ENCODE results near the gene HACD2.
"Not testable (repeated sequence)": the region's sequence is repeated elsewhere in the genome, so short reads cannot be mapped to it uniquely, and the experiment has no call there.

The HACD2 gene

GRCh38 chr3:123618076-123618708 lies 33.3 kb upstream of the HACD2 start:
- peak in 1 of 42 donors; percentile 42 for DNase-seq
- intact Hi-C loops (cut with DNase I), result no loop called here

- peak in 1 of 42 donors; percentile 27 for DNase-seq
- intact Hi-C loops (cut with DNase I), result no loop called here
Measured at GRCh38 chr3:123616593-123616992, 31.7 kb upstream of the HACD2 start.

GRCh38 chr3:123613543-123613942 lies 28.7 kb upstream of the HACD2 start:
- intact Hi-C loops (cut with DNase I), result no loop called here
- no peak for DNase-seq

GRCh38 chr3:123611674-123612073 lies 26.8 kb upstream of the HACD2 start:
- intact Hi-C loops (cut with DNase I); DNase-seq: not testable (repeated sequence)

- intact Hi-C loops (cut with DNase I), result no loop called here
- no peak for DNase-seq
Measured at GRCh38 chr3:123611082-123611481, 26.2 kb upstream of the HACD2 start.

GRCh38 chr3:123610331-123610730 lies 25.5 kb upstream of the HACD2 start:
- DNase-seq, result no peak
- intact Hi-C loops (cut with DNase I), result no loop called here

GRCh38 chr3:123609063-123609462 lies 24.2 kb upstream of the HACD2 start:
- intact Hi-C loops (cut with DNase I), result no loop called here

GRCh38 chr3:123608263-123608937 lies 23.5 kb upstream of the HACD2 start:
- DNase-seq, result no peak
- intact Hi-C loops (cut with DNase I), result no loop called here

More at GRCh38 chr3:123609063-123609462, 24.2 kb upstream of the HACD2 start:
- no peak for DNase-seq

GRCh38 chr3:123606527-123606926 lies 21.7 kb upstream of the HACD2 start:
- no peak for DNase-seq
- intact Hi-C loops (cut with DNase I), result no loop called here

- intact Hi-C loops (cut with DNase I), result no loop called here
- no peak for DNase-seq
Measured at GRCh38 chr3:123605789-123606234, 21.0 kb upstream of the HACD2 start.

- DNase-seq; intact Hi-C loops (cut with DNase I): not testable (repeated sequence)
Measured at GRCh38 chr3:123603153-123603552, 18.3 kb upstream of the HACD2 start.

- no peak for DNase-seq
- intact Hi-C loops (cut with DNase I), result no loop called here
Measured at GRCh38 chr3:123602325-123602724, 17.5 kb upstream of the HACD2 start.

- intact Hi-C loops (cut with DNase I); DNase-seq: not testable (repeated sequence)
Measured at GRCh38 chr3:123600863-123601262, 16.0 kb upstream of the HACD2 start.

- intact Hi-C loops (cut with DNase I), result no loop called here
- no peak for DNase-seq
Measured at GRCh38 chr3:123597561-123597960, 12.7 kb upstream of the HACD2 start.

- intact Hi-C loops (cut with DNase I), result no loop called here
- DNase-seq, result no peak
Measured at GRCh38 chr3:123595396-123596180, 10.7 kb upstream of the HACD2 start.

- intact Hi-C loops (cut with DNase I), result no loop called here
- DNase-seq, result peak in 4 of 42 donors; percentile 6 to 37 (median 20)
Measured at GRCh38 chr3:123593381-123593780, 8.5 kb upstream of the HACD2 start.

- intact Hi-C loops (cut with DNase I), result no loop called here
Measured at GRCh38 chr3:123590685-123591450, 6.0 kb upstream of the HACD2 start.

GRCh38 chr3:123587401-123587800 lies 2.5 kb upstream of the HACD2 start:
- intact Hi-C loops (cut with DNase I), result loop anchor here (5.0 kb wide), 1 partner anchor 35 kb away; no protein-coding TSS in a partner anchor
- no peak for DNase-seq

More at GRCh38 chr3:123590685-123591450, 6.0 kb upstream of the HACD2 start:
- no peak for DNase-seq

- intact Hi-C loops (cut with DNase I), result loop anchor here (5.0 kb wide), 1 partner anchor 35 kb away; no protein-coding TSS in a partner anchor
Measured at GRCh38 chr3:123586968-123587367, 2.1 kb upstream of the HACD2 start.

More at GRCh38 chr3:123586968-123587367, 2.1 kb upstream of the HACD2 start:
- DNase-seq, result no peak

All from head of caudate nucleus (tissue), 42 donors.